Activated T-helper 2 cell treated with anti-CD3 and anti-CD28 coated beads, Interferon-gamma antibody, Interleukin-2, Interleukin-4, amounts not matched to agents 10 μg/mL and 5 μg/mL and 100 μg/mL, durations not matched to agents 14 hours and 24 hours and 36 hours (primary cell): ENCODE data around the gene GPER1. TPM values are rescaled to one million over a fixed set of nuclear protein-coding genes. Genes with fewer than 3 reads are reported as not detected.
A peak's percentile ranks its signal among the peaks of the same experiment; 100 is the strongest.

Experiments
- DNase-seq: peaks from one replicate; pipeline ENCODE4 v3.0.0; 2021; ENCODE audit warnings: low spot score
- H3K27ac Mint-ChIP-seq: one replicate; pipeline ENCODE4 v1.8.0; 2021; ENCODE audit warnings: mixed read lengths
- H3K27me3 Mint-ChIP-seq: one replicate; pipeline ENCODE4 v1.8.0; 2021; ENCODE audit warnings: low read depth, mixed read lengths
- H3K36me3 Mint-ChIP-seq: one replicate; pipeline ENCODE4 v1.8.0; 2021; ENCODE audit warnings: low read depth, mixed read lengths
- H3K4me1 Mint-ChIP-seq: one replicate; pipeline ENCODE4 v1.8.0; 2021; ENCODE audit warnings: low read depth, mixed read lengths
- H3K4me3 Mint-ChIP-seq: one replicate; pipeline ENCODE4 v1.8.0; 2021; ENCODE audit warnings: low read depth, mild to moderate bottlenecking, moderate library complexity, mixed read lengths
- H3K9me3 Mint-ChIP-seq: one replicate; pipeline ENCODE4 v1.8.0; 2021; ENCODE audit warnings: mixed read lengths
- intact Hi-C: fragments of 100-400 bp; cut with micrococcal nuclease; formaldehyde crosslinking; loops from one replicate; pipeline ENCODE4 v1.15.1; 2023
- total RNA-seq: library from RNA; stranded (reverse); gene quantifications from 2 replicates; pipeline ENCODE4 v1.2.3, GENCODE V29; 2022

Gene GPER1
- total RNA-seq, 1 donor from 2014 or later = 0.37 TPM

DNA sequence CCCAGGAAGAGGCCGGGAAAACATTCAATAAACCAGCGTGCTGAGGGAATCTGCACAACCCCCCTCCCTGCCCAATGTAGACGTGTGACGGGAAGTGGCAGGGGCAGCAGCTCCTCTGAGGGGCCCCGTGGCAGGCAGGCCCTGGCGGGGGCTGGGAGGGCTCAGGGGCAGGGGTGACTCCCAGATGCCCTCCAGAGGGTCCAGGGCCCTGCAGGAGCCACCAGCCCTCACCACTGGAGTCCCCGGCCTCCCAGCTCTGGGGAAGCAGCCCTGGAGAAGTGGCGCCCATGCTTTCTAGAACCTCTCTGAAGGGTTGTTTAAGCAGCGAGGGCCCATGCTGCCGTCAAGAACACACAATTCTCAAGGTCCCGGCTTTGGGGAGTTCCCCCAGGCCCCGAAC, 8.4 kb upstream of the GPER1 start:
- H3K4me3 Mint-ChIP-seq = no peak overlapping the region

DNA sequence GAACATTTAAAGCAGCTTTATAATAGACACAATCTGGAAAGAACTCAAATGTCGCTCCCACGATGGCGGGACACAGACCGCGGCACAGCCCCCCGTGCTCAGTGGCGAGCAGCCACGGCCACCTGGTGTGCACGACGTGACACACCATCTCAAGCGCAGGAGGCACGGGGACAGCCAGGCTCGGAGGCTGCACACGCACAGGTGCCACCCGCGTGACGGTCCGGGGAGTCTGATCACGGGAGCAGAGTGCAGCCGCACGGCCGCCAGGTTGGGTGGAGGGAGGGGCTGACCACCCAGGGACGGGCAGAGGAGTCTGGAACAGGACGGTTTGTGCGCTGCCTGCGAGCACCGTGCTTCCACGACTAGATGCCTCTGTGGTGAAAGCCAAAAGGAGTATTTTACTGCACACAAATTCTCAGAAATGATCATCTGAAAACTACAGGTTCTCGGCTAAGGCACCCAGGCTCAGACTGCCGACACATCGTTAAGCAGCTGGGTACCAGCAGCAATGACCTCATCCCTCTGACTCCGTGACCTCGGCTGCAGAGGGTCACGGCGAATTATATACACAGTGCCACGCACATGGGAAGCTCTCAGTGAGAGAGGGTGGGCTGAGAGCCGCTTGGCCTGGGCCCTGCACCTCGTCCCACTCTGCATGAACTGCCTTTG, 7.5 kb upstream of the GPER1 start:
- Mint-ChIP-seq H3K4me3 (no peak overlapping the region), H3K36me3 (no peaks in the 10 kb centered on the region), H3K9me3 (no peaks in the 10 kb centered on the region), H3K27ac (no peak overlapping the region), H3K27me3 (no peaks in the 10 kb centered on the region), H3K4me1 (no peaks in the 10 kb centered on the region)
- no peak for DNase-seq
- intact Hi-C loops = no loop called here

More for the DNA sequence above, 8.4 kb upstream of the GPER1 start:
- Mint-ChIP-seq H3K36me3 (no peaks in the 10 kb centered on the region), H3K27me3 (no peaks in the 10 kb centered on the region), H3K4me1 (no peaks in the 10 kb centered on the region), H3K27ac (no peak overlapping the region), H3K9me3 (no peaks in the 10 kb centered on the region)
- intact Hi-C loops = no loop called here
- no peak for DNase-seq

DNA sequence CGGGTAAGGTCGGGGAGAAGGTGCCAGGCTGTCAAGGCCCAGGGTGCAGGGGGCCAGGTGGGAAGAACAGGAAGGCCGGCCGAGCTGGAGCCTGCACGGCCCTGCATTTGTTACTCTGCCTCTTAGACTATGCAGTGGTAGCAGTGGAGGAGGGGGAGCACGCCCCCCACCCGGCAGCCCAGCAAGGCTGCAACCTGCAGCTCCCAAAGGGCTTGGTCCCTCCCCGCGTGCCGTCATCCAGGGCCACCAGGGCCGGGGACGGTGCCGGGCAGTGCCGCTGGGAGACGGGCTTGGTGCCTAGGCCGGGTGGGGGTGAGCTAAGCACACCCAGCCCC, 7.0 kb upstream of the GPER1 start:
- intact Hi-C loops = no loop called here
- no peaks in the 10 kb centered on the region for H3K4me1 Mint-ChIP-seq
- no peaks in the 10 kb centered on the region for H3K9me3 Mint-ChIP-seq
- H3K27ac Mint-ChIP-seq = no peak overlapping the region
- H3K27me3 Mint-ChIP-seq = no peaks in the 10 kb centered on the region
- no peaks in the 10 kb centered on the region for H3K36me3 Mint-ChIP-seq
- no peak overlapping the region for H3K4me3 Mint-ChIP-seq
- no peak for DNase-seq

DNA sequence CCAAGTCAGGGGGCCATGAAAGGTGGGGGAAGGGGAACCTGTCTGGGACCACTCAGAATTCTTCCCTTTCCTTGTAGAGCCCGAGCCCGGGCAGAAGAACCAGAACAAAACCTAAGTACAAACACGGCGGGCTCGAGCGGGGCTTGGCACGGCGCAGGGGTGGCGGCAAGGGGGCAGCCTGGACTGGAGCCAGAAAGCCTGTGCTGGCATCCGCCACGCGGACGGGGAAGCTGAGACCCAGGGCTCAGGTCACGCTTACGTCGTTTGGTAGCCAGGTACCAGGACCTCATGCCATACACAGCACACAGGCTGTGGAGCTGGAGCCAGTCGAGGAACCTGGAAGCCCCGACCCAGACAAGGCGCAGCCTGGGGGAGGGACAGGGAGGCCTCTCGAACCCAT, 6.6 kb upstream of the GPER1 start:
- intact Hi-C loops = no loop called here
- Mint-ChIP-seq H3K27me3 (no peaks in the 10 kb centered on the region), H3K36me3 (no peaks in the 10 kb centered on the region), H3K4me3 (no peak overlapping the region), H3K9me3 (no peaks in the 10 kb centered on the region), H3K4me1 (no peaks in the 10 kb centered on the region), H3K27ac (no peak overlapping the region)
- DNase-seq = no peak

DNA sequence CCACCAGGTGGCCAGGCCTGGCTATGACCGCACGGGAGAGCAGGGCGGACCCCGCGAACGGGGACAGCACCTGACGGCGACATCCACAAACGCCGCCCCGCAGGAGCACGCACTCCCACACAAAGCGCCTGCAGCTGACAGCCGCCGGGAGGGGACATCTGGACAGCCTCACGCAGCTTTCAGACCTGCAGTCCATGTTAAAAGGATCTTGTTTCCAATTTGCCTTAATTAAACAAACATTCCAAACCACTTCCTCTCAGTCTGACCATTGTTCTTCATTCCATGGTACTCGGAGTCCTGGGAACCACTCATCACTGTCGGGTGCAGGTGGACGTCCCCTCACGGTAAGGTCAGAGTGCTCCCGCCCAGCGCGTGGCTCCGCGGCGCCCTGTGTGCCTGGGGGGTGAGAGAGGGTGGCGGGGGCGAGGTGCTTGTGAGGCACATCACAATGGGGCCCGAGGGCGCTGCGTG, 5.9 kb upstream of the GPER1 start:
- H3K27ac Mint-ChIP-seq = no peak overlapping the region
- H3K9me3 Mint-ChIP-seq = no peaks in the 10 kb centered on the region
- H3K36me3 Mint-ChIP-seq = no peaks in the 10 kb centered on the region
- no peaks in the 10 kb centered on the region for H3K27me3 Mint-ChIP-seq
- no peak overlapping the region for H3K4me3 Mint-ChIP-seq
- intact Hi-C loops = no loop called here
- no peak for DNase-seq
- H3K4me1 Mint-ChIP-seq = peaks cover under 1% of the 10 kb centered on the region

GRCh38 chr7:1083729-1084657, 3.9 kb upstream of the GPER1 start:
- peaks cover 3% of the 10 kb centered on the region for H3K4me1 Mint-ChIP-seq
- intact Hi-C loops = no loop called here
- H3K27ac Mint-ChIP-seq = no peak overlapping the region
- no peak for DNase-seq
- H3K4me3 Mint-ChIP-seq = no peak overlapping the region
- no peaks in the 10 kb centered on the region for H3K9me3 Mint-ChIP-seq
- H3K36me3 Mint-ChIP-seq = no peaks in the 10 kb centered on the region
- H3K27me3 Mint-ChIP-seq = no peaks in the 10 kb centered on the region

- Mint-ChIP-seq H3K27ac (no peak overlapping the region), H3K9me3 (no peaks in the 10 kb centered on the region), H3K27me3 (no peaks in the 10 kb centered on the region), H3K4me3 (no peak overlapping the region), H3K4me1 (peaks cover 3% of the 10 kb centered on the region), H3K36me3 (no peaks in the 10 kb centered on the region)
- DNase-seq = no peak
- intact Hi-C loops = loop anchor here (5.0 kb wide), 1 partner anchor 52 kb away; a partner anchor contains a TSS
Observed at GRCh38 chr7:1085266-1085665, 2.6 kb upstream of the GPER1 start.

DNA sequence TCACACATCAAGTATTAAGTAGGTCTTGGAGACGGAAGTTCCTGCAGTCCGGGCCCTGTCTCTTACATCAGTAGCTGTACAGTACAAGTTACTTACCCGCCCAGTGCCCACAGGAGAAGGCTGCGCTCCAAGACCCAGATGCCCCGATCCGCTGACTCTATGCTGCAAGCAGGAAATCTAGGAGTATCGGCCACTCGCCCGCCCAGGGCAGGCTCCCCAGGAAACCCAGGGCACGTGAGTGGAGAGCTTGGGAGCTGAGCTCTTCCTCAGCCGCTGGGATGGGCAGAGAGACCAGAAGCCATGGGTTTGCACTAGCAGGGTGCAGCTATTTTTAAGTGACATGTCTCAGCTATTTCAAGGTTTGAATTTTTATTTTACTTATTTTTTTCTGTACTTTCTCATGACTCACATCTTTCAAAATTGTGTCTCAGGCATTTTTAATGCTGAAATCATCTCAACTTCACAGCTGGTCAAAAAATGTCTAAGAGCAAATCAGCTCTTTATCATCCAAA, 1.9 kb upstream of the GPER1 start:
- DNase-seq = no peak
- H3K9me3 Mint-ChIP-seq = no peaks in the 10 kb centered on the region
- H3K27me3 Mint-ChIP-seq = no peaks in the 10 kb centered on the region
- H3K27ac Mint-ChIP-seq = no peak overlapping the region
- no peaks in the 10 kb centered on the region for H3K36me3 Mint-ChIP-seq
- intact Hi-C loops = loop anchor here (5.0 kb wide), 1 partner anchor 51 kb away; a partner anchor contains a TSS
- H3K4me3 Mint-ChIP-seq = no peak overlapping the region
- H3K4me1 Mint-ChIP-seq = peaks cover 3% of the 10 kb centered on the region

- intact Hi-C loops = loop anchor here (1.0 to 5.0 kb wide), 2 partner anchors 50 to 89 kb away; a partner anchor contains a TSS
Observed at GRCh38 chr7:1086588-1087464, 1.1 kb upstream of the GPER1 start.

DNA sequence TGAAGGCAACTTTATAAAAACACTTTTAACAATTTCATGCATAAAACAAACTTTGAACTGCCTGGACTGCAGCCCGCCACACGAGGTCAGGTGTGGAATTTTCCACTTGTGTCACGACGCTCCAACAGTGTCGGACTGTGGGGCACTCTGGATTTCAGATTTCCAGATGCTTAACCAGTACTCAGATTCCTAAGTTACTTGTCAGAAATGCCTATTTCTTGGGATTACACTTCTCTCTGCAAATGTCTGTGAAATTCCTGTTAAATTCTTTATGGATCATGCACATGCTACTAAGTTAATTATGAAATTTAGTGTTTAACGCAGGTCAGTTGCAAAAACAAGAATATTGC, 473 bp upstream of the GPER1 start:
- H3K9me3 Mint-ChIP-seq = no peaks in the 10 kb centered on the region
- peaks cover 3% of the 10 kb centered on the region for H3K4me1 Mint-ChIP-seq
- H3K4me3 Mint-ChIP-seq = no peak overlapping the region
- no peak overlapping the region for H3K27ac Mint-ChIP-seq
- H3K27me3 Mint-ChIP-seq = no peaks in the 10 kb centered on the region
- no peak for DNase-seq
- intact Hi-C loops = loop anchor here (1.0 to 5.0 kb wide), 2 partner anchors 50 to 89 kb away; a partner anchor contains a TSS
- no peaks in the 10 kb centered on the region for H3K36me3 Mint-ChIP-seq

More at GRCh38 chr7:1086588-1087464, 1.1 kb upstream of the GPER1 start:
- Mint-ChIP-seq H3K9me3 (no peaks in the 10 kb centered on the region), H3K27ac (no peak overlapping the region), H3K36me3 (no peaks in the 10 kb centered on the region), H3K27me3 (no peaks in the 10 kb centered on the region), H3K4me1 (peaks cover 3% of the 10 kb centered on the region), H3K4me3 (peak overlapping the region; percentile 62)
- DNase-seq = peak; percentile 68

GRCh38 chr7:1090236-1090635, 2.3 kb downstream of the GPER1 start:
- H3K4me1 Mint-ChIP-seq = peaks cover 3% of the 10 kb centered on the region
- H3K9me3 Mint-ChIP-seq = no peaks in the 10 kb centered on the region
- no peaks in the 10 kb centered on the region for H3K36me3 Mint-ChIP-seq
- intact Hi-C loops = no loop called here
- H3K4me3 Mint-ChIP-seq = no peak overlapping the region
- DNase-seq = no peak
- no peaks in the 10 kb centered on the region for H3K27me3 Mint-ChIP-seq
- H3K27ac Mint-ChIP-seq = no peak overlapping the region
